ENCODE data around the gene UBE2D2.
"Not testable (repeated sequence)": the region's sequence is repeated elsewhere in the genome, so short reads cannot be mapped to it uniquely, and the experiment has no call there.

Gene UBE2D2

DNA sequence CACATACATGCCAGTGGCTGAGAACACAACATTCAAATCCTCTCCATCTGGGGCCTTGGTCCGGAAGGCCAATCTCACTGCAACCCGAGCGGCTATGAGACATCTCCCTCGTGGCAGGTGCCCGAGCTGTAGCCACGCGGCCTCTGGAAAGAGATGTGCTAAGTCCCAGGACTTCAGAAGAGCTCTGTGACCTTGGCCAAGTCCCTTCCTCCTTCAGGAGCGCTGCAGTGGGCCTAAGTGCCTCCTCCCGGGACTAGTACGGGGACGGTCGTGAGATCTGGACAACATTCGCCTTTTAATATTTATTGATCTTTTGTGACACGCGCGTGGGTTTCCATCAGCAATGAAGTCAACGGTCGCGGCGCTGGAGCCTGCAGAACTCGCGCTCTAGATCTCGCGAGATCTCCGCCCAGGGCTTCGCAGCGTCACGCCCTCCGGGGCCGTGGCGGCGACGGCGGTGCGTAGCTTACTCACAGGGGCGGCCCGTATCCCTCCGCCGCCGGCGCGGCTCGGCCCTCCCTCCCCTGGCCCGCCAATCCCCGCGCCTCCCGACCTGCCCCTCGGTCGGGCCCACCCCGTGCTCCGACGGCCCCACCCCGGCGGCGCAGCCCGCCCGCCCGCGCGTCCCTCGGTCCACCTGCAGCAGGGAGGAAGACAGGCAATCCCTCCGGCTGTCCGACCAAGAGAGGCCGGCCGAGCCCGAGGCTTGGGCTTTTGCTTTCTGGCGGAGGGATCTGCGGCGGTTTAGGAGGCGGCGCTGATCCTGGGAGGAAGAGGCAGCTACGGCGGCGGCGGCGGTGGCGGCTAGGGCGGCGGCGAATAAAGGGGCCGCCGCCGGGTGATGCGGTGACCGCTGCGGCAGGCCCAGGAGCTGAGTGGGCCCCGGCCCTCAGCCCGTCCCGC is at the start of gene UBE2D2:
TSS of gene UBE2D2 (plus strand) at position 588 of the 903 bp plus-strand sequence. CDS start 453 bp downstream, outside the sequence.
- intact Hi-C loops (cut with DNase I), result loop anchor here (1.0 kb wide), 2 partner anchors 43 to 122 kb away; partner anchors contain the start of gene DNAJC18

DNA sequence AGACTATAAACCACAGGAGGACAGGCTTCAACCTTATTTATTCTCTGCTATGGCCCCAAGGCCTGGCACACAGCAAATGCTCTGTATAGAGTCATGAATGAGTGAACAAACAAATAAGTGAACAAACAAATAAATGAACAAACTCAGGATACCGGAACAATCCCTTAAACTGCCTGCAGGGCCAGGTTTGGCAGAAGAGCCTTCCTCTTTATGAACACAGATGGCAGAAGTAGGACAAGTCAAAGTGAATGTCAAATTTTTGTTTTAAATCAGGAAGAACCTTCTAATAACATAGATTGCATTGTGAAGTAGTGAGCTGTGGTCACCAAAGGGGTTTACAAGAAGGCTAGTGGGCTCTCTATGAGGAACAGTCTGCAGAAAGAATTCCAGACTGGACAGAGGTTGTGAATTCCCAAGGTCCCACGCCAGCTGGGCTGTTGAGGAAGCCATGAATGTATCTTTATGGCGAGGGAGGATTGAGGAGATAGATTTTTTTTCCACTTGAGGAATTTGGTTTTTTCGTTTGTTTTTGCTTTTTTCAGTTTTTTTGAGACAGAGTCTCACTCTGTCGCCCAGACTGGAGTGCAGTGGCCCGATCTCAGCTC is 48.3 kb upstream of the UBE2D2 start:
- intact Hi-C loops (cut with DNase I), result loop anchor here (1.0 to 10.0 kb wide), 3 partner anchors 76 to 122 kb away; partner anchors contain the start of gene DNAJC18
- DNase-seq, result no peak

More for the DNA sequence above, at the start of gene UBE2D2:
- DNase-seq, result peak; percentile 93 to 99 (median 96)

DNA sequence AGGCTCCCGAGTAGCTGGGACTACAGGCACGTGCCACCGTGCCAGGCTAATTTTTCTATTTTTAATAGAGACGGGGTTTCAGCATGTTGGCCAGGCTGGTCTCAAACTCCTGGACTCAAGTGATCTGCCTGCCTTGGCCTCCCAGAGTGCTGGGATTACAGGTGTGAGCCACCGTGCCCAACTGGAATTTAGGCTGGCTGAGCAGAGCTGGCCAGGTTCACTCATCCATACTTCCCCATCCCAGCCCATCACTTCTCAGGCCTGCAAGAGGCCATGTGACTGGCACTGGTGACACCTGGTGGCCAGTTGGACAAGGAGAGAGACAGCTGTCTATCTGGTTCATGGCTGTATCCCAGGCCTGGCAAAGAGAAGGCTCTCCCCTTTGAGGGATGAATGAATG is 47.7 kb upstream of the UBE2D2 start:
- peak; percentile 45 to 96 (median 72) for DNase-seq
- intact Hi-C loops (cut with DNase I), result loop anchor here (1.0 to 10.0 kb wide), 3 partner anchors 76 to 121 kb away; partner anchors contain the start of gene DNAJC18

DNA sequence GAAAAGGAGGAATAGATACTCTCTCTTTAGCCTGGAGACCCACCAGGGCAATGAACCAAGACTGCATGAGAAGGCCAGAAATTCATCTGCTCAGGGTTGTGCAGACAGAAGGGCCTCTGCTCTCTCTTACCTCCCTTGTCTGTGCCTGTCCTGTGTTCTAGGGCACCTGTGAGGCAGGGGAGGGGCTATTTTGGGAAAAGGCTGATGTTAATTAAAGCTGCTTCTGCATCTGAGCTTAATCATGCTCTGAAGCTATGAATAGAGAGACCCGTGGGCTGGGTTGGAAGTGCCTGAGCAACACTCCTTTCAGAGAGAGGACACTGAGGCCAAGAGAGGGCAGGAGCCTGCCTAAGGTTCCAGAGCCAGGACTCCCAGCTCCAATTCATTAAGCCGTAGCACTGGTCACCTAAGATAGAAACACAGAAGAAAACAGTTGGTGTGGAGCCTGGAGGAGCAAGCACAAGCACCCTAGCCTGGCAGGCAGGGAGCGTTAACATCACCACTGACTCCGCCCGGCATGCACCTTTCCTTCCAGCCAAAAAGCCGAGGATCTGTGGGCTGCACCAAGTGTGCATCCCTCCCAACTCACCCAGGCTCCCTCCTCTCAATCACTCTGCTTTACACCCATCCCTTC is 47.2 kb upstream of the UBE2D2 start:
- DNase-seq, result peak in 4 of 10 donors; percentile 14 to 73 (median 34)
- intact Hi-C loops (cut with DNase I), result loop anchor here (1.0 to 10.0 kb wide), 3 partner anchors 77 to 121 kb away; partner anchors contain the start of gene DNAJC18

DNA sequence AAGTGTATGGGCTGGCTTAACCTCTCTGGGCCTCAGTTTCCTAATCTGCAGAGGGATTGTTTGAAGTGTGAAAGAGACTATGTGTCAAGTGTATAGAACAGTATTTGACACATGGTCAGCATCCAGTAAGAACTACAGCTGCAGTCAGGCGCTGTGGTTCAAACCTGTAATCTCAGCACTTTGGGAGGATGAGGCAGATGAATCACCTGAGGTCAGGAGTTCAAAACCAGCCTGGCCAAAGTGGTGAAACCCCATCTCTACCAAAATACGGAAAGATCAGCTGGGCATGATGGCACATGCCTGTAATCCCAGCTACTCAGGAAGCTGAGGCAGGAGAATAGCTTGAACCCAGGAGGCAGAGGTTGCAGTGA is 46.7 kb upstream of the UBE2D2 start:
- DNase-seq, result no peak
- intact Hi-C loops (cut with DNase I), result loop anchor here (5.0 to 10.0 kb wide), 2 partner anchors 77 to 120 kb away; partner anchors contain the start of gene DNAJC18

- intact Hi-C loops (cut with DNase I), result loop anchor here (1.0 to 10.0 kb wide), 2 partner anchors 43 to 117 kb away; partner anchors contain the start of gene UBE2D2
- DNase-seq, result peak; percentile 84 to 99 (median 92)
Observed at GRCh38 chr5:139517683-139518564, 43.2 kb upstream of the UBE2D2 start.

GRCh38 chr5:139523635-139524445 is 37.3 kb upstream of the UBE2D2 start:
- DNase-seq, result no peak
- intact Hi-C loops (cut with DNase I), result no loop called here

DNA sequence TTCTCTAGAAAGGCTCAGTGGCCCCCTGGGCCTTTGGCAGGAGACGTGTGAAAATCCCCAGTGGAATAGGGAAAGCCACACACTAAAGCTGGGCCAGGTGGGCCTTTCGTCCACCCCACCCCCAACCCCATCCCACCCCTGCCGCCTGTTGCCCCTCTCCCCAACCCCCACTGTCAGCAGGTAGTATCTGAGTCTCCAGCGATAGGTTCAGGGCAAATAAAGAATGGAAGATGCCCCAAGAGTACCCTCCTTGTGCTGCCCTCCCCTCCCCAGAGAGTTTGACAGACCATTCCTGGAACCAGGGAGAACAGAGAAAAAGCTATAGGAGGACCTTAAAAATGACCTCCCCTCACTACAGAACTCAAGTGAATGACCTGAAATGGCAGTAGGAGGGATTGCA is 36.7 kb upstream of the UBE2D2 start:
- intact Hi-C loops (cut with DNase I), result no loop called here
- no peak for DNase-seq

DNA sequence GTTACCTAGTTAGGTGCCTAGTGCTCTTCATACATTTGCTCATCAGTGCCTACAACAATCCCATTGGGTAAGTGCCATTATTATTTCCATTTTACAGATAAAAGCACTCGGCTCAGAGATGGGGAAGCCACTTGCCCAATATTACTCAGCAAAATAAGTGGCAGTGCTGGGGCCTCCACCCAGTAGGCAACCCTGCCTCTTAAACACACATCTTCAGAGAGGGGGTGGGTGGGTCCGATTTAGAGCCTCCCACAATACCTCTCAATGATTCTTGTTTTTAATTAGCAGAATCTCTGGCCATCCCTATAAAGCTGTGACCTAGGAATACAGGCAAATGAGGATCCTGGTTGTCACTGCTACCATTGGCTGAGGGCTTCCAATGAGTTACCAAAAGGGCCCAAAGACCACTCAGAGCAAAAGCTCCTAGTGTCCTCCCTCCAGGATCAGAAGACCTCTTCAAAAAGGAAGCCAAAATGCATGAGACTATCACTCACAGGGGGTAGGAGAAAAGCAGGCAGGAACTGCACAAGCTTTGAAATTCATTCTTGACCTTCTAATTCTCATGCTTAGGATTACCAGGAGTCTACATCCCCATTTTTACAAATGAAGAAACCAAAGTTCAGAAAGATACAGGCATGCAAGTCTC is 36.1 kb upstream of the UBE2D2 start:
- intact Hi-C loops (cut with DNase I), result no loop called here
- no peak for DNase-seq

- intact Hi-C loops (cut with DNase I); DNase-seq: not testable (repeated sequence)
Observed at GRCh38 chr5:139525586-139526308, 35.4 kb upstream of the UBE2D2 start.

- intact Hi-C loops (cut with DNase I); DNase-seq: not testable (repeated sequence)
Observed at GRCh38 chr5:139526309-139527089, 34.6 kb upstream of the UBE2D2 start.

- not testable (repeated sequence) for DNase-seq
Observed at GRCh38 chr5:139527090-139527470, 34.1 kb upstream of the UBE2D2 start.

DNA sequence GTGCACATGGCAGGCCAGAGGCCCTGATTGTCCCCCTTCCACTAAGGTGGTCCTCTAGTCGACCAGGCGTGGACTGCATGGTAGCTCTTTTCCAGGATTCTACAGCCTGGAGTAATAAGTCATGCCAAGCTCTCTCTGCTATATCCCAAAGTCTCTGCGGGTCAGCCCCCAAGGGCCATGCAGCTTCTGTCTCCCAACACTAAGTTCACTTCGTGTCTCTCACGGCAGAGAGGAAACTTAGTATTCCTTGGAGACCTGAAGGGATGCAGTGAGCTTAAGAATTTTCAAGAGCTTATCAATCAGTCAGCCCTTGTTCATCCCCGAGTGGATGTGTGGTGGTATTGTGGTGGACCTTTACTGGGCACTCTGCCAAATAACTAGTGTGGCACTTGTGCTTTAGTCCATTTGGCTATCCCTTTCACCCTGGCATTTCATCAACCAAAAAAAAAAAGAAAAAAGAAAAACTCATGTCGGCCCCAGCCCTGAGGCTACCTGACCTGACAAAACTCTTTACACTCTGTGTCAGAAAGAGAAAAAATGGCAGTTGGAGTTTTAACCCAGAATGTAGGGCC is 33.2 kb upstream of the UBE2D2 start:
- intact Hi-C loops (cut with DNase I); DNase-seq: not testable (repeated sequence)

More at GRCh38 chr5:139527090-139527470, 34.1 kb upstream of the UBE2D2 start:
- intact Hi-C loops (cut with DNase I), result not testable (repeated sequence)

DNA sequence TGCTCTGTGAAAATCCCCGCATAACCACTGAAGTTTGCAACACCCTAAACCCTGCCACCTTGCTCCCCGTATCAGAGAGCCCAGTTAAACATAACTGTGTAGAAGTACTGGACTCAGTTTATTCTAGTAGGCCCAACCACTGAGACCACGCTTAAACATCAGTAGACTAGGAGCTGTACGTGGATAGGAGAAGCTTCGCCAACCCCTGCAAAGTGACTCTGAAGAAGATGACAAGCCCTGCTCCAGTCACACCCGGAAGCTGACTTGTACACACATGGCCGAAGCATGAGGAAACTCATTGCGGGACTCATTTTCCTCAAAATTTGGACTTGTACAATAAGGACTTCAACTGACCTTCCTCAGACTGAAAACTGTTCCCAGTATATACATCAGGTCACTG is 32.4 kb upstream of the UBE2D2 start:
- DNase-seq, result not testable (repeated sequence)

GRCh38 chr5:139530079-139530478 is 31.1 kb upstream of the UBE2D2 start:
- intact Hi-C loops (cut with DNase I); DNase-seq: not testable (repeated sequence)

More for the DNA sequence above, 32.4 kb upstream of the UBE2D2 start:
- intact Hi-C loops (cut with DNase I), result not testable (repeated sequence)

DNA sequence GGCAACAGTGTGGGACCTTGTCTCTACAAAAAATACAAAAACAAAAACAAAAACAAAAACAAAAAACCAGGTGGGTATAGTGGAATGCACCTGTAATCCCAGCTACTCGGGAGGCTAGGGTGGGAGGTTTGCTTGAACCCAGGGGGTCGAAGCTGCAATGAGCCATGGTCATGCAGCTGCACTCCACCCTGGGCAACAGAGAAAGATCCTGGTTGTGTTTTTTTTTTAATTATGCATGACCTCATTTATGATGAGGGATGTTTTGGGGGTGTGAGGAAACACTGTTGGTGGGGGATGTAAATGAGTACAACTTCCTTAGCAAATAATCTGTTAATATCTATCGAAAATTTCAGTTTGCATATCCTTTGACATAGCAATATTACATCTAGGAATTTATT is 29.4 kb upstream of the UBE2D2 start:
- no peak for DNase-seq
- intact Hi-C loops (cut with DNase I), result no loop called here

Measured in posterior cingulate gyrus (tissue), 11 donors.